Right cardiac atrium (tissue), 5 donors: ENCODE data around the gene CORO1C. TPM values are rescaled to one million over a fixed set of nuclear protein-coding genes. Genes with fewer than 3 reads are reported as not detected.
"Not testable (repeated sequence)": the region's sequence is repeated elsewhere in the genome, so short reads cannot be mapped to it uniquely, and the experiment has no call there.

Experiments used
- ATAC-seq, 2 donors: fragments of 200-7000 bp; cut with Tn5 transposase; one replicate each; pipeline versions ENCODE4 v1.8.0 to v1.9.1; 2020; ENCODE audit warnings: moderate library complexity in 2 of 2, mild to moderate bottlenecking in 1 of 2
- DNase-seq, 3 donors: peaks; one replicate each; pipeline ENCODE4 v3.0.0-alpha.2; 2020
- H3K27ac ChIP-seq: one replicate; pipeline ENCODE4 v1.5.1; 2013; ENCODE audit warnings: mild to moderate bottlenecking, low read length, control low read depth, moderate library complexity
- H3K27me3 ChIP-seq: one replicate; pipeline ENCODE4 v1.6.1; 2013; ENCODE audit not compliant: control insufficient read depth, insufficient read depth
- H3K4me1 ChIP-seq: one replicate; pipeline ENCODE4 v1.6.1; 2013; ENCODE audit warnings: low read length; ENCODE audit not compliant: control insufficient read depth, insufficient read depth
- H3K4me3 ChIP-seq: one replicate; pipeline ENCODE4 v1.5.1; 2013; ENCODE audit warnings: low read length, control low read depth
- H3K9me3 ChIP-seq: one replicate; pipeline ENCODE4 v1.6.1; 2013; ENCODE audit warnings: low read length; ENCODE audit not compliant: control insufficient read depth
- WGBS: extraction: QIAGEN DNeasy Blood & Tissue Kit; methylation state at CpG from one replicate; pipeline ENCODE4 v1.1.7; 2013; 5-methylcytosine and 5-hydroxymethylcytosine counted together
- intact Hi-C, 4 donors: fragments of 100-400 bp; cut with DNase I; formaldehyde crosslinking; loops; one replicate each; pipeline versions ENCODE4 v1.11.0 to v1.14.0; 2022 to 2023
- polyA plus RNA-seq: library from polyadenylated mRNA; stranded (reverse); fragments of 200-250 nt; gene quantifications from one replicate; pipeline ENCODE4 v1.2.3, GENCODE V29; 2013
- total RNA-seq, 4 donors: library from RNA; stranded (reverse); fragmentation: NEBNext Ultra II Directional; extraction: Animal tissue kit (Norgen Biotek cat#: 25700); gene quantifications; one replicate each; pipeline ENCODE4 v1.2.1, GENCODE V29; 2021
- donor health status: healthy with polysubstance abuse.
- donor health status: DM: no; HTN: yes; CAD: no.
- donor health status: DM: no; HTN: no; CAD: no.
- donor health status: DM: no; HTN: yes; CAD: no; lungs with severe emphysema.
- donor health status: DM: yes; HTN: yes; CAD: no.

CORO1C gene
- total and polyA plus RNA-seq, 5 donors, result 24.8 to 122 (median 85.5) TPM

- H3K27me3 ChIP-seq, H3K4me1 ChIP-seq, H3K9me3 ChIP-seq, ATAC-seq, H3K4me3 ChIP-seq, intact Hi-C loops, H3K27ac ChIP-seq: not testable (repeated sequence)
- 91% methylated on average over 17 of the region's 28 CpGs for WGBS
- DNase-seq, result peak in 1 of 3 donors; percentile 20
These were observed 75.5 kb downstream of the CORO1C start for GRCh38 chr12:108655812-108656175.

DNA sequence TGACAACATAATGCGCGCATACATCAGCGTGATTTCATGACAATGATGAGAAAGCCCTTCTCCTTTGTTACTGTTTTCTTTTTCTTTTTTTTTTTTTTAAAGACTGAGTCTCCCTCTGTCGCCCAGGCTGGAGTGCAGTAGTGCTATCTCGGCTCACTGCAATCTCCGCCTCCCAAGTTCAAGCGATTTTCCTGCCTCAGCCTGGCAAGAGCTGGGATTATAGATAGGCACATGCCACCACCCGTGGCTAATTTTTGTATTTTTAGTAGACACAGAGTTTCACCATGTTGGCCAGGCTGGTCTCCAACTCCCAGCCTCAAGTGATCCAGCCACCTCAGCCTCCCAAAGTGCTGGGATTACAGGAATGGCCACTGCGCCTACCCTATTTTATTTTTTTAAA is 76.7 kb downstream of the CORO1C start:
- H3K4me1 ChIP-seq, H3K9me3 ChIP-seq, H3K4me3 ChIP-seq, intact Hi-C loops, H3K27me3 ChIP-seq: not testable (repeated sequence)
- 61% methylated on average over 9 of the region's 9 CpGs for WGBS
- peak overlapping the region; percentile 42 for H3K27ac ChIP-seq
- peak in 1 of 3 donors; percentile 45 for DNase-seq
- peak; percentile 62 to 63 for ATAC-seq

- 65% methylated on average over 3 of the region's 3 CpGs for WGBS
- intact Hi-C loops, result no loop called here
- Histone ChIP-seq H3K4me1 (no peaks in the 10 kb centered on the region), H3K4me3 (no peak overlapping the region), H3K27ac (peak overlapping the region; percentile 62), H3K27me3 (no peaks in the 10 kb centered on the region), H3K9me3 (no peaks in the 10 kb centered on the region)
- ATAC-seq (peak; percentile 56 to 63), DNase-seq (no peak)
These were observed 77.4 kb downstream of the CORO1C start for GRCh38 chr12:108653922-108654321.

GRCh38 chr12:108653082-108653516 is 78.2 kb downstream of the CORO1C start:
- ATAC-seq, result no peak
- Histone ChIP-seq H3K4me1 (no peaks in the 10 kb centered on the region), H3K27me3 (no peaks in the 10 kb centered on the region), H3K27ac (no peak overlapping the region), H3K9me3 (no peaks in the 10 kb centered on the region), H3K4me3 (no peak overlapping the region)
- DNase-seq, result no peak
- intact Hi-C loops, result no loop called here

GRCh38 chr12:108650083-108650482 is 81.2 kb downstream of the CORO1C start:
- Histone ChIP-seq H3K4me3 (no peak overlapping the region), H3K9me3 (no peaks in the 10 kb centered on the region), H3K27ac (peak overlapping the region; percentile 50), H3K27me3 (no peaks in the 10 kb centered on the region), H3K4me1 (peaks cover 5% of the 10 kb centered on the region)
- WGBS, result 60% methylated on average over 2 of the region's 2 CpGs
- ATAC-seq (no peak), DNase-seq (no peak)
- intact Hi-C loops, result no loop called here

GRCh38 chr12:108649669-108650068 is 81.6 kb downstream of the CORO1C start:
- intact Hi-C loops, result no loop called here
- ATAC-seq (peak in 1 of 2 donors; percentile 10), DNase-seq (peak in 1 of 3 donors; percentile 42)
- Histone ChIP-seq H3K27ac (peak overlapping the region; percentile 50), H3K27me3 (no peaks in the 10 kb centered on the region), H3K4me3 (no peak overlapping the region), H3K4me1 (peaks cover 5% of the 10 kb centered on the region), H3K9me3 (no peaks in the 10 kb centered on the region)
- WGBS, result 33% methylated on average over 4 of the region's 4 CpGs

DNA sequence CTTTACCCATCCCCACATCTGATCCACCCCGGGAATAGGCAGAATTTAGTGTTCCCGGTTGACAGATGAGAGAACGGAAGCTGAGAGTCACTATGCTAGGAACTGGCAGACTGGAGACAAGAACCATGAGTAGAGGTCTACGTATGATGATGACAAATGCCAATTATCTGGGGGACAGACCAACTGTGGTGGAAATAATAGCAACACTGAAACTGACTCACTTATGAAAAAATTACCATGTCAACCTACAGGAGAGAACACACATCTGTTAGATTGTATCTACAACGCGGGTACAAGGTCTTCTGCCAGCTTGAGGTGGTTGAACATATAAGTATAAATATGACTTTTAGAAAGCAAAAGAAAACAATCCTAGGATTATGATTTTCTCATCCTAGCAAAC is 82.2 kb downstream of the CORO1C start:
- 83% methylated on average over 6 of the region's 6 CpGs for WGBS
- ATAC-seq (no peak), DNase-seq (no peak)
- Histone ChIP-seq H3K4me1 (peaks cover 6% of the 10 kb centered on the region), H3K4me3 (no peak overlapping the region), H3K9me3 (no peaks in the 10 kb centered on the region), H3K27ac (no peak overlapping the region), H3K27me3 (no peaks in the 10 kb centered on the region)
- intact Hi-C loops, result no loop called here

DNA sequence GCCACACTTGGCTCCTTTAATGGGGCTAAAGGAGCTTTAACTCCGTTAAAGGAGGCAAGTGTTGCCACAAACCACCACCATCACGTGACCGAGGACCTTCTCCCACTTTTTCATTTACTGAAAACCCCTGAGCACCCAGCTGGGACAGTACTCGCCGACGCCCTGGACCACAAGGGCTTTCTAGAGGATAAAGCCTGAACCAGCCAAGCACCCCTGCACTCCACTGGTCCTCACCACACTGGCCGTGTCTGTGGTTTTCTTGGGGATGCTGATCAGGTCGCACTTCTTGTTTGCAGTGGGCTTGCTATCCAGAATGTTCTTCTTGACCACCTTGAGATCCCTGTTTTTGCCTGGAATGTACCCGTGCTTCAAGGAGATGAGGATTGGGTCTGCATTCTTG is 82.9 kb downstream of the CORO1C start:
- WGBS, result 90% methylated on average over 9 of the region's 9 CpGs
- no peaks in the 10 kb centered on the region for H3K27me3 ChIP-seq
- DNase-seq (no peak), ATAC-seq (no peak)
- H3K4me3 ChIP-seq, result no peak overlapping the region
- intact Hi-C loops, result no loop called here
- no peaks in the 10 kb centered on the region for H3K9me3 ChIP-seq
- peaks cover 10% of the 10 kb centered on the region for H3K4me1 ChIP-seq
- H3K27ac ChIP-seq, result peak overlapping the region; percentile 7

DNA sequence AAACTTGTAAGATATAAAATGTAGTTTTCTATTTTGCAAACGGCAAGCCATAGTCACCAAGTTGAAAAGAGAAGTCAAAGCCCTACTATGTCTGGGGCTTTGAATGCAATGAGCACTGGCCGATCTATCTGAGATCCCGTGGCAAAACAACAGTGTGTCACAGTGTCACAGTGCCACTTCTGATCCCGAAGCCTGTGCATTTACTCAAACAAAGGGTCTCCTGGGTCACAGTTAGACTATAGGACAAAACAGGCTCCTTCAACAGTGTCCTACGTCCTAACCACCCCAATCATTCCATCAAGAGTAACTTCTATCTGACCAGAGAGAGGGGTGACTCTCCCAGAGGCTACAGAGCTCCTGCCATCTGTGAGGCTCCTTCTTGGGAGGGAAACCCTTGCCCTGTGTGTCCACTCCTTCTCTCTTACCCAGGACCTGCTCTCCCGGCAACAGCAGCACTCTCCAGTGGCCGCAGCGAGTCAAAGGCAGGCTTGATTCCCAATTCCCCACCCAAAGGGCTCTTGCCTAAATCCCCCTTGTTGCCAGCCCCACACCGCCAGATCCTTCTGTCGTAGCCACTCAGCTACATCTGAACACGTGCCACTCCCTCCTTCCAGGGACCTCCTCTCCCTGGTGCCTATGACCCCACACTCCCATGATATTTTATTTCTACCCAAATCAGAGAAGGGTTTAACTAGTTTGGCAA is 83.6 kb downstream of the CORO1C start:
- WGBS, result 73% methylated on average over 11 of the region's 11 CpGs
- DNase-seq (peak in 1 of 3 donors; percentile 32), ATAC-seq (no peak)
- Histone ChIP-seq H3K9me3 (no peaks in the 10 kb centered on the region), H3K27me3 (no peaks in the 10 kb centered on the region), H3K4me1 (peaks cover 10% of the 10 kb centered on the region), H3K27ac (peak overlapping the region; percentile 61), H3K4me3 (no peak overlapping the region)
- intact Hi-C loops, result no loop called here

GRCh38 chr12:108646600-108647579 is 84.4 kb downstream of the CORO1C start:
- DNase-seq (no peak), ATAC-seq (peak in 1 of 2 donors; percentile 61)
- Histone ChIP-seq H3K4me1 (peaks cover 10% of the 10 kb centered on the region), H3K27me3 (no peaks in the 10 kb centered on the region), H3K9me3 (no peaks in the 10 kb centered on the region), H3K27ac (peak overlapping the region; percentile 48), H3K4me3 (no peak overlapping the region)
- 57% methylated on average over 10 of the region's 10 CpGs for WGBS
- intact Hi-C loops, result no loop called here
